ENCODE measurements around the gene WDR70.

Gene WDR70

GRCh38 chr5:37552770-37553719 lies 173.9 kb downstream of the WDR70 start:
- peak; percentile 97 for DNase-seq (ENCODE audit: low read depth)
- H3K4me3 ChIP-seq (ENCODE audit: low read depth, low read length), result no peak overlapping the region
- no peak for TF ChIP-seq CTCF (conservative IDR thresholded peaks at IDR 0.05; ENCODE audit: low read depth, low read length)

GRCh38 chr5:37553720-37554404 lies 174.7 kb downstream of the WDR70 start:
- no peak for TF ChIP-seq CTCF (conservative IDR thresholded peaks at IDR 0.05; ENCODE audit: low read depth, low read length)
- peak; percentile 85 for DNase-seq (ENCODE audit: low read depth)
- no peak overlapping the region for H3K4me3 ChIP-seq (ENCODE audit: low read depth, low read length)

- DNase-seq (ENCODE audit: low read depth), result no peak
- H3K4me3 ChIP-seq (ENCODE audit: low read depth, low read length), result no peak overlapping the region
- TF ChIP-seq CTCF (conservative IDR thresholded peaks at IDR 0.05; ENCODE audit: low read depth, low read length), result no peak
These were observed 175.3 kb downstream of the WDR70 start for GRCh38 chr5:37554405-37554739.

- peak; percentile 53 for TF ChIP-seq CTCF (conservative IDR thresholded peaks at IDR 0.05; ENCODE audit: low read depth, low read length)
- DNase-seq (ENCODE audit: low read depth), result peak; percentile 23
- no peak overlapping the region for H3K4me3 ChIP-seq (ENCODE audit: low read depth, low read length)
These were observed 175.8 kb downstream of the WDR70 start for GRCh38 chr5:37554938-37555337.

GRCh38 chr5:37557734-37558293 lies 178.7 kb downstream of the WDR70 start:
- no peak for TF ChIP-seq CTCF (conservative IDR thresholded peaks at IDR 0.05; ENCODE audit: low read depth, low read length)
- no peak for DNase-seq (ENCODE audit: low read depth)

GRCh38 chr5:37565062-37565670 lies 186.0 kb downstream of the WDR70 start:
- DNase-seq (ENCODE audit: low read depth), result peak; percentile 17
- no peak for TF ChIP-seq CTCF (conservative IDR thresholded peaks at IDR 0.05; ENCODE audit: low read depth, low read length)
- no peak overlapping the region for H3K4me3 ChIP-seq (ENCODE audit: low read depth, low read length)

More at GRCh38 chr5:37557734-37558293, 178.7 kb downstream of the WDR70 start:
- H3K4me3 ChIP-seq (ENCODE audit: low read depth, low read length), result no peak overlapping the region
